Neural progenitor cell (in vitro differentiated cells): ENCODE results near the gene TRNAU1AP. TPM values are rescaled to one million over a fixed set of nuclear protein-coding genes. Genes with fewer than 3 reads are reported as not detected.
A peak's percentile ranks its signal among the peaks of the same experiment; 100 is the strongest.

Experiments
- DNase-seq: peaks from one replicate; pipeline ENCODE4 v3.0.0-alpha.2; 2016; ENCODE audit warnings: low spot score
- H2AFZ ChIP-seq: fragments of 200-600 bp; sonication (generic); replicated peaks from 2 replicates; pipeline ENCODE4 v1.6.1; 2016; ENCODE audit warnings: antibody characterized with exemption
- H3F3A ChIP-seq: fragments of 200-600 bp; sonication (generic); 2 replicates; pipeline ENCODE4 v1.6.1; 2016; ENCODE audit warnings: antibody characterized with exemption, low read depth
- H3K27ac ChIP-seq: fragments of 200-600 bp; sonication (generic); 2 replicates; pipeline ENCODE4 v1.5.1; 2016; ENCODE audit warnings: mild to moderate bottlenecking
- H3K27me3 ChIP-seq: fragments of 200-600 bp; sonication (generic); 2 replicates; pipeline ENCODE4 v1.6.1; 2016; ENCODE audit warnings: mild to moderate bottlenecking, moderate library complexity
- H3K36me3 ChIP-seq: fragments of 200-600 bp; sonication (generic); 2 replicates; pipeline ENCODE4 v1.5.1; 2016
- H3K4me1 ChIP-seq: fragments of 200-600 bp; sonication (generic); 2 replicates; pipeline ENCODE4 v1.6.1; 2016; ENCODE audit warnings: mixed run types
- H3K4me2 ChIP-seq: fragments of 200-600 bp; sonication (generic); 2 replicates; pipeline ENCODE4 v1.6.1; 2016
- H3K4me3 ChIP-seq: fragments of 200-600 bp; sonication (generic); 2 replicates; pipeline ENCODE4 v1.5.1; 2016
- H3K79me2 ChIP-seq: fragments of 200-600 bp; sonication (generic); 2 replicates; pipeline ENCODE4 v1.6.1; 2016; ENCODE audit warnings: low read depth
- H3K9ac ChIP-seq: fragments of 200-600 bp; sonication (generic); 2 replicates; pipeline ENCODE4 v1.6.1; 2016
- H3K9me3 ChIP-seq: fragments of 200-600 bp; sonication (generic); 2 replicates; pipeline ENCODE4 v1.5.1; 2016; ENCODE audit warnings: low read depth
- H4K20me1 ChIP-seq: fragments of 200-600 bp; sonication (generic); 2 replicates; pipeline ENCODE4 v1.6.1; 2016; ENCODE audit warnings: low read depth
- H3K27ac Mint-ChIP-seq: 3 replicates; pipeline ENCODE4 v1.8.0; 2021; ENCODE audit warnings: mixed read lengths
- H3K27me3 Mint-ChIP-seq: 2 replicates; pipeline ENCODE4 v1.8.0; 2022; ENCODE audit warnings: low read depth, mild to moderate bottlenecking, inconsistent platforms, moderate library complexity, mixed read lengths; ENCODE audit not compliant: insufficient read depth
- H3K36me3 Mint-ChIP-seq: 3 replicates; pipeline ENCODE4 v1.8.0; 2021; ENCODE audit warnings: mixed read lengths
- H3K4me1 Mint-ChIP-seq: 3 replicates; pipeline ENCODE4 v1.8.0; 2021; ENCODE audit warnings: mixed read lengths
- H3K4me3 Mint-ChIP-seq: 3 replicates; pipeline ENCODE4 v1.8.0; 2021; ENCODE audit warnings: mild to moderate bottlenecking, moderate library complexity, mixed read lengths
- H3K9me3 Mint-ChIP-seq: 3 replicates; pipeline ENCODE4 v1.8.0; 2020; ENCODE audit warnings: mixed read lengths
- CTCF ChIP-seq: fragments of 200-600 bp; sonication (generic); IDR thresholded peaks from 2 replicates; pipeline ENCODE4 v1.5.1; 2017; ENCODE audit warnings: antibody characterized with exemption, mild to moderate bottlenecking
- EZH2 ChIP-seq: fragments of 200-600 bp; sonication (generic); IDR thresholded peaks from 2 replicates; pipeline ENCODE4 v1.6.1; 2017; ENCODE audit warnings: antibody characterized with exemption, mild to moderate bottlenecking, moderate library complexity
- EZH2phosphoT487 ChIP-seq: fragments of 200-600 bp; sonication (generic); IDR thresholded peaks from 2 replicates; pipeline ENCODE4 v1.6.1; 2017; ENCODE audit warnings: antibody characterized with exemption
- total RNA-seq: library from RNA; depleted of rRNA; stranded (reverse); fragments of >200 nt; gene quantifications from 2 replicates; pipeline ENCODE4 v1.2.3, GENCODE V29; 2015; ENCODE audit warnings: low replicate concordance

TRNAU1AP gene
- total RNA-seq, 1 donor from 2014 or later, result 43.9 TPM

GRCh38 chr1:28506907-28507246 is 46.0 kb upstream of the TRNAU1AP start:
- Mint-ChIP-seq H3K9me3 (no peaks in the 10 kb centered on the region), H3K4me3 (peak overlapping the region; percentile 97), H3K27ac (peak overlapping the region; percentile 76), H3K36me3 (peaks cover 31% of the 10 kb centered on the region), H3K4me1 (peaks cover 41% of the 10 kb centered on the region), H3K27me3 (peaks cover 2% of the 10 kb centered on the region)
- Histone ChIP-seq H4K20me1 (peaks cover 49% of the 10 kb centered on the region), H2AFZ (no peak overlapping the region), H3K9ac (peak overlapping the region; percentile 79), H3K27me3 (no peaks in the 10 kb centered on the region), H3K4me2 (peak overlapping the region; percentile 85), H3K9me3 (no peaks in the 10 kb centered on the region), H3K79me2 (peaks cover 61% of the 10 kb centered on the region), H3K4me1 (peaks cover 26% of the 10 kb centered on the region), H3F3A (peaks cover 65% of the 10 kb centered on the region), H3K27ac (peak overlapping the region; percentile 91), H3K36me3 (peaks cover 25% of the 10 kb centered on the region), H3K4me3 (peak overlapping the region; percentile 83)
- TF ChIP-seq EZH2phosphoT487 (no peak), CTCF (no peak), EZH2 (no peak)
- DNase-seq, result no peak

GRCh38 chr1:28507247-28507645 is 45.6 kb upstream of the TRNAU1AP start:
- peak overlapping the region; percentile 97 for H3K4me3 Mint-ChIP-seq
- peak overlapping the region; percentile 79 for H3K9ac ChIP-seq

GRCh38 chr1:28507646-28508434 is 45.0 kb upstream of the TRNAU1AP start:
- H3K27ac Mint-ChIP-seq, result no peak overlapping the region
- no peaks in the 10 kb centered on the region for H3K9me3 ChIP-seq
- H3K4me3 Mint-ChIP-seq, result peak overlapping the region; percentile 97
- H2AFZ ChIP-seq, result no peak overlapping the region
- no peaks in the 10 kb centered on the region for H3K27me3 ChIP-seq
- peaks cover 2% of the 10 kb centered on the region for H3K27me3 Mint-ChIP-seq
- H3K4me3 ChIP-seq, result peak overlapping the region; percentile 83
- H3K4me1 ChIP-seq, result peaks cover 26% of the 10 kb centered on the region
- peaks cover 46% of the 10 kb centered on the region for H3K4me1 Mint-ChIP-seq
- H3K9me3 Mint-ChIP-seq, result no peaks in the 10 kb centered on the region
- no peak for DNase-seq
- H3K9ac ChIP-seq, result peak overlapping the region; percentile 79
- H3F3A ChIP-seq, result peaks cover 69% of the 10 kb centered on the region
- H3K36me3 ChIP-seq, result peaks cover 25% of the 10 kb centered on the region
- H3K36me3 Mint-ChIP-seq, result peaks cover 38% of the 10 kb centered on the region
- no peak for TF ChIP-seq CTCF
- no peak for TF ChIP-seq EZH2phosphoT487
- TF ChIP-seq EZH2, result no peak
- H4K20me1 ChIP-seq, result peaks cover 49% of the 10 kb centered on the region
- H3K79me2 ChIP-seq, result peaks cover 61% of the 10 kb centered on the region
- H3K4me2 ChIP-seq, result peak overlapping the region; percentile 85
- peak overlapping the region; percentile 91 for H3K27ac ChIP-seq

More at GRCh38 chr1:28507247-28507645, 45.6 kb upstream of the TRNAU1AP start:
- TF ChIP-seq EZH2phosphoT487 (no peak), EZH2 (no peak), CTCF (no peak)
- H3K4me3 ChIP-seq, result peak overlapping the region; percentile 83
- H3K27me3 Mint-ChIP-seq, result peaks cover 2% of the 10 kb centered on the region
- H3K36me3 Mint-ChIP-seq, result peaks cover 33% of the 10 kb centered on the region
- H2AFZ ChIP-seq, result no peak overlapping the region
- H3K79me2 ChIP-seq, result peaks cover 61% of the 10 kb centered on the region
- no peaks in the 10 kb centered on the region for H3K9me3 ChIP-seq
- H3K27ac ChIP-seq, result peak overlapping the region; percentile 91
- H3K4me1 ChIP-seq, result peaks cover 26% of the 10 kb centered on the region
- H3K36me3 ChIP-seq, result peaks cover 25% of the 10 kb centered on the region
- H3K4me2 ChIP-seq, result peak overlapping the region; percentile 85
- peaks cover 43% of the 10 kb centered on the region for H3K4me1 Mint-ChIP-seq
- H3K9me3 Mint-ChIP-seq, result no peaks in the 10 kb centered on the region
- peaks cover 66% of the 10 kb centered on the region for H3F3A ChIP-seq
- no peaks in the 10 kb centered on the region for H3K27me3 ChIP-seq
- peak; percentile 35 for DNase-seq
- H3K27ac Mint-ChIP-seq, result no peak overlapping the region
- H4K20me1 ChIP-seq, result peaks cover 49% of the 10 kb centered on the region
